Activated CD4-positive, alpha-beta T cell treated with anti-CD3 and anti-CD28 coated beads for 1 hour (primary cell): ENCODE results near the gene MYBPC1.

ENCODE experiments used
- DNase-seq: peaks from one replicate; pipeline ENCODE4 v3.0.0-alpha.2; 2020

MYBPC1 gene

GRCh38 chr12:101599771-101600484, 5.2 kb downstream of the MYBPC1 start:
- DNase-seq: no peak

DNA sequence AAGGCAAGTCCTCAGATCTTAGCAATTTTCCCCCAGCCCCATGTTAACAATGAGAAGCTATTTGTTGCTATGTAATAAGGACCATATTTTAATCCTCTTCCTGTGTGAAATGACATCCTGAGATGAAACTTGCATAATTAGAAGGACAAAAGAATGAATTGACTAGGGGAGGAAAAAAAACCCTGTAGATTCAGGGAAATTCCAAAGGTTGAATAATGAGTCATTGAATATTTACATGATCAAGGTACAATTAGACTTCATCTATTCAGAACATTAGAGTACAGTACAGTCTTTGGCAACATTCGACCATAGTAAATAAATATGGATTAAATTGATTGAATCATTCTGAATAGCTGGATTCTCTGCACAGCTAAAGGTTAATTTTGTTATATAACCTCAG, 9.4 kb downstream of the MYBPC1 start:
- no peak for DNase-seq

GRCh38 chr12:101607894-101608293, 13.1 kb downstream of the MYBPC1 start:
- DNase-seq: no peak

DNA sequence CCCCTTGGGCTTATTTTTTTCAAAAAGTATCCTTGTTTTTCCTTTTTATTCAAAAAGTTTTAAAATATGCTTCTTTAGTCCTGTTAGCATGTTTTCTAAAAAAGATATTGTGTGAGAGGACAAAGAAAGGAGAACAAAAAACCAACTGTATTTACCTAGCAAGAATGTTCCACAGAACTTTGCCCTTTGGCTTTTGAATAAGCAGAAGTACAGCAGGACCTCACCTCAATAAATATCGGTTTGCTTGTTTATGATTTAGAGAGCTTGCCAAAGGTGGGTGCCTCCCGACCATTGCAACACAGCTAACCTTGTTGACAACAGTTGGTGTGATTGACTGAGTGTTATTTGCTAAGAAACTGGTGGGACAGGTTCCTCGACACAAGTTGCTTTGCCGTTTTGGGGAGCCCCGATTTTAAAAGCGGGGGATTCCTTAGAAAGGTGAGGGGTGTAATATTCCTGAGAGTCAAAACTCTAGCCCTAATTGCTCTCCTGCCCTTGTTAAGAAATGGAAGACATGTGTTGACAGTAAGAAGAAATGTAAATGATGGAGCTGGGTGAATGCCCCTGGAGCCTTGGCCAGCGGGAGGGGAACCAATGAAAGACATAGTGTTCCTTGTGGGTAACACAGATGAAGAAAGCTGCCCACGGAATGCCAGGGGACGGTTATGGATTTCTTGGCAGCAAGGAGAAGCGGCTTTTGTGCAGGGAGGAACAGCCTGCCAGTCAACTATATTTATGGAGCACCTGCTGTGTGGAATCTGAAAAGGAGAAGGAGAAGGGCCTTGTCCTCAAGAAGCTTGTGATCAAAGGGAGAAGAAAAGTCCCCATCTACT, 13.7 kb downstream of the MYBPC1 start:
- DNase-seq: no peak

DNA sequence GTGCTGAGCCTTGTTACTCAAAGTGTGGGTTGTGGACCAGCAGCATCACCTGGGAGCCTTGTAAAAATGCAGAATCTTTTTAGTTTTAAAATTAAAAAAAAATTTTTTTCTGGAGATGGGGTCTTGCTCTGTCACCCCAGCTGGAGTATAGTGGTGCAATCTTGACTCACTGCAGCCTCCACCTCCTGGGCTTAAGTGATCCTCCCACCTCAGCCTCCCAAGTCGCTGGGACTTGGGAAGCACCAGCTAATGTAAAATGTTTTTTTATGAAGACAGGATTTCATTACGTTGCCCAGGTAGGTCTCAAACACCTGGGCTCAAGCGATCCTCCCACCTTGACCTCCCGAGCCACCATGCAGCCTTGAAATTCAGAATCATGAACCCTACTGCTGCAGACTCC, 14.4 kb downstream of the MYBPC1 start:
- DNase-seq: no peak

DNA sequence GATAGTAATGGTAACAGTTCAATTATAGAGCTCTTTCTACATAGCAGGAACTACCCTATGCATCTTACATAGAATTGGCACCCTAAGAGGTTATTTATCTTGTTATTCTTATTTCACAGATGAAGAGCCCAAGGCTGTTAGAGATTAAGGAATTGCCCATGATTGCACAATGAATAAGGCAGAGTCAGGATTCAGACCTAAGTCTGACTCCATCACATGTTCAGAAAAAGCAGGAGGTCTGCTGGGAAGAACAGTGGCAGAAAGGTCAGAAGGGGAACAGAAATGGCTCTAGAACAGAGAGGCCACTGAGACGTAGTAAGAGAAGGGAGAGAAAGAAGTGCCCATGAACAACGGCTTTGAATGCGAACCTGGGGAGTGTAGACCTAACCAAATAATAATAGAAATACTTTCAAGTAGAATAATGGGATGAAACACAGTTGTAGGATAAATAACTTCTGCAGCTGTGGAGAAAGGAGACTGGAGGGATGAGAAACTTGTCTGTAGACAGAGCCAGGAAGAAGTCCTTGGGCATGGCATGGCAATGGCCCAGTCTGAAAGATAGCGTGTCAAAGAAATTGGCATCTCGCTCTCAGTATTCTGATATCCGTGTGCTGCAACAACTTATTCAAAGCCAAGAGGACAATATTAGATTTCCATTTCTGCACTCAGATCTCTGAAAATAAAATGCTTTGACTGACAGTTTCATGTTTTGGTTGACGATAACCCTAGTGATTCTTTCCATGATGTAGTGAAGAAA, 17.6 kb downstream of the MYBPC1 start:
- no peak for DNase-seq

DNA sequence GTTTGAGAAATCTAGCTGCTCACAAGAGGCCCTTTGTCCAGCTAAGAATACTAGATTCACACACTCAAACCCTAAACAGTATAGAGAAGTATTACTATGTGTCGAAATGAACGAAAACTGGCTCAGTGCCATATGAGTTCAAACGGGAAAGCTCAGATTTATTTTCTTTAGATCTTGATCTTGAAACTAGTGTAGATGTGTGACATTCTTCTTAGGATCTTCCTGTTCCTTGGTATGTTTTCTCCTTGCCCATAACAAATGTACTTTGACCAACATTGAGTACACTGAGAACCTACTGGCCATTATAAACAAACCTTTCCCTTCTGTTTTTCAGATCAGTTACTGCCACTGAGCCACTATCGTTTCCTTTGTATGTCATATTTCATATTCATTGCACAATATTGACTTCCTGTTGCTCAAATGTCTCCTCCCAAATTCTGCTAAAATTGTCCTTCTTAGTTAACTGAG, 21.3 kb downstream of the MYBPC1 start:
- DNase-seq: no peak

DNA sequence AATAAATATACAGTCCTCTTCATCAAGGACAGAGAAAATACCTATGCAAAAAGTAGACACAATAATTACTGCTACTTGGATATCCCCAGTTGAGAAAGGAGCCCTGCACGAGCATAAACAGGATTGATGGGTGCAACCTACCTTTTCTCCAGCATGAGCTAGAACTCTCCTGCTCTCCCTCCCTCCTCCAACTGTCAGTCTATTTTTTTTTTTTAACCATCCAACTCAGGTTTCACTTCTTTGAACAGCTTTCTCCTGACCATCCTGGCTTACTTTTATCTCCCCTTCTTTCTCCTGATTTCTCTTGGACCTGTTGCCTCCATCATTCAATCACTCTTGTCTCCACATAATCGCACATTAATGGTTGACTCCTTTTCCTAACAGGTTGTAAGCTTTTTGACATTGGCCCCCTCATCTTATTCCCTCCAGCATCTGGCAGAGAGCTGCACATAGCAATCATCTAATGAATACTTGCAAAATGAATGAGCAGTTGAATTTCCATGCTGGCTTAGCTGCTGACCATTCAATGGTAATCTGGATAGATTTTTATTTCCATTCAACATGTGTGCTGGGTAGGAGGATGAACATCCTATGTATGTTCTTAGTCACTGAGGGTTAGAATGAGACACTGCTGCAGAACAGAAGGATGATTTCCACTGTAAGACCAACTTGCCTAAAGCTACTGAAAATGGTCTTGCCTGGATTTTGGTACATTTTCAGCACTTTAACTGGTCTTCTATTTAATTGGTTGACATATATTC, 24.4 kb downstream of the MYBPC1 start:
- DNase-seq: no peak

DNA sequence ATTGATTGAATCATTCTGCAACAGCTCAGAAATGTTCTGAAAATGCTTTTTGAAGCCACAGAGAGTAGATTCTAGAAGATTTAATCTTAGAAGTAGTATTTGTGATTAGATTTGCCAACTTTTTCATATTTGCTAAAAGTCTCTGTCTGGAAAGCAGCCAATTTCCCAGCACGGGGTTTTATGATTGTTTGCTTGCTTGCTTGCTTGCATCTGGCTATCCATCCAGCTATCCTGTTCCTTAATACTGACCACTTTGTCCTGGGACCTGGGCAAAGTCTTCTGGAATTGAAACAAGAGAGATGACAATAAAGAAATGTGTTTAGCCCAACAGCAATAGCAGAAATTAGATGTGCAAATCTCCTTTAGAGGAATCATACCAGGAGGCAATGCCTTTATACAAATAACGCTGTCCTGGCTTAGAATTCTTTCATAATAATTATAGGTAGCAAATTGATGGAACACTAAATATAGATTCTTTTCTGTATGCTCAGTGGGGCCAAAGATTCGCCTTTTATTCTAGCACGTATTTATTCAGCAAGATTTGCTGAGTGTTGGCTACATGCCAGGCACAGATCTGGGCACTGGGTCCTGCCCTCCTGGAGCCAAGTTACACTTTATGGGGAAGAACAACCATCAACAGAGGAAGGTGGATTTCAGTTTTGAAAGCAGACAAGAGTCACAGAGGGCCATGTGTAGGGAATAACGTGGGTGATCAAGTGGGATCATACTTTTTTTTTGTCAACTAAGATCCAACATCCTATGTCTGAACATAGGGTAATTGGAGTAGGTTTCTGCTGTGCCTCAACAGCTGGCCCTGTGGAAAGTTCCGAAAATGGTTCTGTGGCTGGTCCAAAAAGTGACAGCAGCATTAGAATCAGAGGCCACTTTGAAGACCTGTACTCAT, 25.3 kb downstream of the MYBPC1 start:
- no peak for DNase-seq

DNA sequence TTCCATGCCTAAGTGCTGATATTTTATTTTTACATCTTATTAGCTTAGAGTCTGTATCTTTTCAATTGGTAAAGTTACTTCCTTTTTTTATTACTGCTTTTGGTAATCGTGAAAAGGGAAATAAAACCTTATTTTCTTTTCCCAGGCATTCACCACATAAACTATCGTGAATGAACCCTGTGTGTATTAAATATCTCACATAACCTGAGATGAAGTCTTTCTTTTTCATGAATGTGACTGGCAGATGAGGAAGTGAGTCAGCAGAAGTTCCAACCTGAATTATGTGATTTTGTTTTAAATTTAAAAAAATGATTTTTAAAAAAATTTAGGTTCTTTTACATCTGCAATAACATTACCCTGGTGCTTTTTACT, 26.0 kb downstream of the MYBPC1 start:
- DNase-seq: no peak

- DNase-seq: no peak
These were observed 33.9 kb downstream of the MYBPC1 start for GRCh38 chr12:101628676-101629075.

DNA sequence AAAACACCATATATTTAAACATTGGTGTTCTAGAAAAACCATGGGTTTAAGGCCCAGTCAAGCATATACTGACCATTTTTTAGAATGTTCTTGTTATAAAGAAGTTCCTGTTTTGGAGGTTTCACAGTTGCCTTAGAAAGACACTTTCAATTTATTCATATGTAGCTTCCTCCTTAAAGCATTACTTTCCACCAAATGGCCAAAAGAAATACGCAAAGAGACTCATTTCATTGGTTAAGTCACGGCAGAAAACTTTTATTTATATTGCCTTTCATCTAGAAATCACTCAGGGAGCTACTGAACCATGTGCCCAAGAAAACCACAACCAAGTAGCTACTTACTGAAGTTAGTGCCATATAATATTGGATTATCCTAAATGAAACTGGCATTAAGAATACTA, 40.0 kb downstream of the MYBPC1 start:
- no peak for DNase-seq

DNA sequence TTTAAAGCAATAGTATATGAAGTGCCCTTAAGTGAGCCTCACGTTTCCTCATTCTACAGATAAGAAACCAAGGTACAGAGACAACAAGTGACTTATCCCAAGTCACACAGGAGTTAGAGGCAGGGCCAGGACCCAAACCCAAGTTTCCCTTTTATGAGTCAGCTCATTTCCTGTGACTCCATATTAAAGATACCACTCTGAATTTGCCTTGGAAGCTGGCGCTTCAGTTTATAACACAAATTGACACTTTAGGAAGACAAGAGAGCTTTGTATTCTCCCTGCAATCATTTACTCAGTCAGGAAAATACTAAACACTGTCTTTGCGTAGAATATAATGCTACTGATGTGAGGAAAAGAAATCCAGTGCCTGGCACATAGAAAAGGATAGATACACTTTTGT, 43.2 kb downstream of the MYBPC1 start:
- DNase-seq: no peak

GRCh38 chr12:101642115-101643067, 47.6 kb downstream of the MYBPC1 start:
- DNase-seq: no peak

- DNase-seq: no peak
These were observed 52.9 kb downstream of the MYBPC1 start for GRCh38 chr12:101647711-101648110.

DNA sequence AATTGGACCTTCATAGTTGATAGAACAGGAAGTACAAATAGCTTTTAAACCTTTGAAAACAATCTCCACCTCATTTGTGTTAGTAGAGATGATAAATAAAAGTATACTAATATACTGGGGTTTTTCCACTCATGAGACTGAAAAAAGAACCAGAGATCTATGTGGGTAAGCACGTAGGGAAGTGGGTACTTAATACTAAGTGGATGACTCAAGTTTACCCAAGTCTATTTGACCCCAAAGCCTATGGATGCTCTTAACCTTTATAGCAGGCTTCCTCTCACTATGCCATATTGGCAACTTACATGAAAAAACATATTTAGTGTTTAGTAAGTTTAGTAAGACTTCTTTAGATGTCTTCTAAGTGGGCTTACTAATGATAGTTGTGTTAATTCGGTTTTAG, 53.4 kb downstream of the MYBPC1 start:
- no peak for DNase-seq

DNA sequence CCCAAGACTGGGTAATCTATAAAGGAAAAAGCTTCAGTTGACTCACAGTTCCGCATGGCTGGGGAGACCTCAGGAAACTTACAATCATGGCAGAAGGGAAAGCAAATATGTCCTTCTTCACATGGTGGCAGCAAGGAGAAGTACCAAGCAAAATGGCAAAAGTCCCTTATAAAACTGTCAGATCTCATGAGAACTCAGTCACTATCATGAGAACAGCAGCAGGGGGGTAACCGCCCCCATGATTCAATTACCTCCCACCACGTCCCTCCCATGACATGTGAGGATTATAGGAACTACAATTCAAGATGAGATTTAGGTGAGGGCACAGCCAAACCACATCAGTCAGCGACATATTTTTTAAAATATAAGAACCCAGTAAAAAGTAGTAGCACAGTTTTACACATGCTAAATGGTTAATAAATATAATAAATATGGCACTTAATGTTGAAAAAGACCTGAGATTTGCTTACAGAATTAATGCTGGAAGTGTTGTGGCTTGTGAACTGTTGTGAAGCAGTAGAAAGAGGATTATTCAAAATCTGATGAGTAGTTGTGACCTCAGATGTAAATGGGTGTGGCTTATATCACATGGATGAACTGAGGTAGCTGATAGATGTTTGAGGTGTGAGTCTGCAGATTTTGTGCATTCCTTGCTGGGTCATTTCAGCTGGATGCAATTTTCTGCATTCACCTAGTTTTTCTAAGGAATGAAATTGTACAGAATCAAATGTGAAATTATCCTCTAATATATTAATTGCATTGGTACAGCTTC, 55.8 kb downstream of the MYBPC1 start:
- DNase-seq: no peak

DNA sequence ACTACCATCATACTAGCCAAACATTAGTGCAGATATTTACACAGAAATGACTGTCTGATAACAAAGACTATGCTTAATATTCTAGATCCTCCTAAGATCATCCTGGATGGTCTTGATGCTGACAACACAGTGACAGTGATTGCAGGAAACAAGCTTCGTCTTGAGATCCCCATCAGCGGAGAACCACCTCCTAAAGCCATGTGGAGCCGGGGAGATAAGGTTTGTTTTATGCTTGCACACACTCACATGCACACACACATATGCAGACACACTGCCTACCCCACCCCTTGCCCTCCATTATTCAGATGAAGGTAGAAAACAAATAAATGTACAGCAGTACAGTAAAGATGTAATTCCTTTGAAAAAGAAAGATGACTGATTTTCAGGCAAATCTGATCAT, 58.3 kb downstream of the MYBPC1 start:
- DNase-seq: no peak

- no peak for DNase-seq
These were observed 58.7 kb downstream of the MYBPC1 start for GRCh38 chr12:101653503-101653902.

GRCh38 chr12:101654442-101654841, 59.7 kb downstream of the MYBPC1 start:
- DNase-seq: no peak
